HG02981 (cell line): ENCODE results near the gene FAM13A.

ENCODE experiments used
- ATAC-seq: cut with Tn5 transposase; IDR thresholded peaks from one replicate; pipeline ENCODE4 v1.9.1; 2021; ENCODE audit warnings: mild to moderate bottlenecking, moderate library complexity; ENCODE audit not compliant: unreplicated experiment

The FAM13A gene

DNA sequence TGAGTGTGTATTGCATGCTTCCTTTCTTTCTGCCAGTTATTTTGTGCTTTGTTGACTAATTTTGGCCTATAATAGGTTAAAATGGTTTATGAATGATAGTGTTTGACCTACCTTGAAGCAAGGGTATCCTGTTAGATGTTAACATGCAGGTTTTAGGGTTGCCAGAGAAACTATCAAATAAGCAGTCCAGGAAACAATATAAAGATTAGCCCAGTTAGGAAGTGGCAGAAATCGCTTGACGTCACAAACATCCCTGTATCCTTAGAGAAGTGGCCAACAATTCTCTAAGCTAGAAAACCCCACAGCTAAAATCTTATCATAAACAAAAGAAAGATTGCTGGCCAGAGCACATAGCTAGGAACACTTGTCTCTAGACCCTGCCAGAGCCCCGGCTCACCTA is 363.2 kb downstream of the FAM13A start:
- no peak for ATAC-seq

- no peak for ATAC-seq
Observed at GRCh38 chr4:88690355-88690754, 366.6 kb downstream of the FAM13A start.

- no peak for ATAC-seq
Observed at GRCh38 chr4:88681209-88681608, 375.8 kb downstream of the FAM13A start.
